RKO (cell line): ENCODE measurements around the gene ATG4B.
A peak's percentile ranks its signal among the peaks of the same experiment; 100 is the strongest.

Source experiments
- DNase-seq: peaks from one replicate; pipeline ENCODE4 v3.0.0-alpha.2; 2016; ENCODE audit warnings: low spot score

Gene ATG4B

DNA sequence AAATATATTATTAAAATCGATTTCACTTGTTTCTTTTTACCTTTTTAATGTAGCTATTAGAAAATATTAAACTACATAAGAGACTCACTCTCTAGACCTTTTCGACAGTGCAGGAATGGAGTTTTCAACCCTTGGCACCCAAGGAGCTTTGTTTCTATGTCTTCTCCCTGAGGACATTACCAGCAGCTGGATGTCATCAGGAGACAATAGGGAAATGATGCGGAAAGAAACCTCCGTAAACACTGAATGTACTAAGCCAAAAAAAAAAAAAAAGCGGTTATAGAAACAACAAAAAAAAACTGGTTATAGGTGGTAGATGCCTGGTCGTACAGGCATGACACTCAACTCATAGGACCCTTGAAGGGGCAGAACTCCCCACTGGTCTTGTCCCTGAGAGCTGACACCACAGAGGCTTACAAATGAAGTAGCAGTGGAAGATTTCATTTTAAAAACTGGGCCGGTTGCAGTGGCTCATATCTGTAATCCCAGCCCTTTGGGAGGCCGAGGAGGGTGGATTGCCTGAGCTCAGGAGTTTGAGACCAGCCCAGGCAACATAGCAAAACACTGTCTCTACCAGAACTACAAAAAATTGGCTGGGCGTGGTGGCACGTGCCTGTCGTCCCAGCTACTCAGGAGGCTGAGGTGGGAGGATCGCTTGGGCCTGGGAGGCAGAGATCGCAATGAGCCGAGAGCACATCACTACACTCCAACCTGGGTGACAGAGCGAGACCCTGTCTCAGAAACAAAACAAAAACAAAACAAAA, 24.3 kb upstream of the ATG4B start:
- no peak for DNase-seq

DNA sequence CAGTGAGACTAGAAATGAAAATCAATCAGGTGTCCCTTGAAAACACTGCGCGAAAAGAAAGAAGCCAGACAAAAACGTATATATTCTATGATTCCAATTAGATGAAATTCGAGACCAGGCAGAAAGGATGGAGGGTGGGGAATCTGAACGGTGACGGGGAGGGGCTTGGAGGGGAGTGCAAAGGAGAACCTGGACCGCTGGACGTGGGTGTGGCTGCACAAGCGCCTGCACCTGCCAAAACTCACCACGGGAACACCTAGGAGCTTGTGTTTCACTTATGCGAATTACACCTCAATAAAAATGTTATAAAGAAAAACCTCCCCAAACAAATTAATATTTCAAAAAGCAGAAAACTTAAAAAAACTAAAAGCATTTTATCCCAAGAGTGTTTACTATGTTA, 22.5 kb upstream of the ATG4B start:
- DNase-seq = no peak

DNA sequence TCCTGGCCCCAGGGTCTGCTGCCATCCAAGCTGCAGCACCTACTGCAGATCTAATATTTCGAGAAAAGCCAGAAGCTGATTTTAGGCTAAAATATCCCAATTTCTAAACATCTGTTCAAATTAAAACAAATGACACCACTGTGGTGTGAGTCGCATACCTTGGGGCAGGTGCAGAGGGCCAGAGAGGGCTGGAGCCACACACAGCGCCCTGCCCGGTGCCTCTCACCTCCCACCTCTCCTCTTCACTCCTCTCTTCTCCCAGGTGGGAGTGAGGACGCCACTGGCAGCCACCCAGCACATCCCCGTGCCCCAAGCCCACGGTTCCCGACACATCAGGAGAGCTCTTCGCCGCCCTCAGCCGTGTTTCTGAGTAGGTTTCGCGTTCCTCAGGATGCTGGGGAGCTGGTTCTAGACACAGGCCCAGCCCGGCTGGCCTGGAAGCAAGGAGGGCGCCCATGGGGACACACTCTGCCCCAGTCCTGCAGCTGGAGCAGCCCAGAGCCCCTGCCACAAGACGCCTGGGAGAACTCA, 21.9 kb upstream of the ATG4B start:
- DNase-seq = no peak

DNA sequence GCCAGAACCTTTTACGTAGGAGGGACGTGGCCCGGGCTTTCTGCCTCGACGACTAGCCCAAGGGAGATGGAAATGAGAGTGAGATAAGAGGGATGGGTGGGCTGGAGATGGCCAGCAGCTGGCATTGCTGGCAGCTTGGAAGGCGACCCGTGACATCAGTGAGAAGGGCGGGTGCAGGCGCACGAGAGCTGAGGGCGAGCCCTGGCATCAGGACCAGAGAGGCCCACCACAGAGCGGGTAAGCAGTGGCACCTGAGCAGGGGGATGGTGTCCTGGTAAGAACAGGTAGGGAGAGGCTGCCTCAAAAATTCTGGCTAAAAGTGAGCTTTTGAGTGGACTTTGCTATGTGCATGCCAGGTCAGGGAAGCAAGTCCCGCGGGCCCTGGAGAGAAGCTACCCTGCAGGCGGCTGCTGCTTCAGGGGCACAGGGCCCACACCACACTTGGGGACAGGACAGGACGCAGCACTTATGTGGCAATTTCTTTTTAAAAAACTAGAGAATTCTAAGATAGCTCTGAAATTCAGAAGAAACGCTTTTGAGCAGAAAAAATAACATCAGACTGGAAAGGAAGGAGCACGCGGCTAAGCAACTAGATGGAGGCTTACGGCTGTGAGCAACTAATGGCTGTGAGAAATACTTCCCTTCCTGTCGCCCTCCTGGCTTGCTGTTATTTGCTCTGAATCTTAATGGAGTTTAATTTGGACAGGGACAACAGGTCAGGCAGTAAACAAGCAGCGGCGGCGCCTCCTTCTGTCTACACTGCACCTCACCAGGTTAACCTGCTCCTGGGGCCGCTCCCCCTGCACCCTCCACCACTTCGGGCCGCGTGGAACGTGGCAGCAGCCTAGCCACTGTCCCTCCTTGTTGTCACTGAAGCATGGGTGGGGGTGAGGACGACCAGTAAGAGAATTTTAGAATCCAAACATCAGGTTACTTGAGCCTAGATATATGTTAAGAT, 21.0 kb upstream of the ATG4B start:
- DNase-seq = no peak

DNA sequence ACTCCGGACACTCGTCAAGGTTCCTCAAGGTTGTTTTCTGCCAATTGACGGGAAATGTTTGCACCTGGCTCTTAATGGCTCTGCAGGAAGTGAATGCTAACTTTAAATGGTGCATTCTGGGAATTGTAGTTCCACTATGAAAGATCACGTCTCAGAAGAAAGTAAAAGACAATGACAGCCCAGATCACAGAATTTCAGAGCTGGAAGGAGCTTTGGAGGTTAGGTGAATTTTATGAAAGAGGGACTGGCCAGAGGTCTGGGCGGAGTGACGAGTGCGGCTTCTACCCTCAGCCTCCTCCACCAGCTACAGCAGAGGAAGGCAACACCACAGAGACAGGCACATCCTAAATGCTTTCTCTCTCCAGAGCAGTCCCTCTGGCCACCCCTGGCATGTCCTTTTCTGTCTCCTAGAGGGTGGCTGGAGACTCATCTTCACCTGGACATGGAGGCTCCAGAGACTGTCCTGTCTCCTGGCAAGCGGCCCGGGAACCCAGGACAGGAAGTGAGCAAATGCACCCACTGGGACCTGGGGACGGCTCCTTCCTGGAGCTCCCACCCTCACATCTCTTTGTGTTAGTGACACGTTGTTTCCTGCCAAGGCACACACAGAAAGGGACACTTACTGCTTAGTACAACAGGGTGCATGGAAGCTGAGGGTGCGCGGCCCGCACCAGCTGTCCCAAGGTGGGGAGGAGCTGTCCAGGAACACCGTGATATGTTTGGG, 19.9 kb upstream of the ATG4B start:
- DNase-seq = no peak

DNA sequence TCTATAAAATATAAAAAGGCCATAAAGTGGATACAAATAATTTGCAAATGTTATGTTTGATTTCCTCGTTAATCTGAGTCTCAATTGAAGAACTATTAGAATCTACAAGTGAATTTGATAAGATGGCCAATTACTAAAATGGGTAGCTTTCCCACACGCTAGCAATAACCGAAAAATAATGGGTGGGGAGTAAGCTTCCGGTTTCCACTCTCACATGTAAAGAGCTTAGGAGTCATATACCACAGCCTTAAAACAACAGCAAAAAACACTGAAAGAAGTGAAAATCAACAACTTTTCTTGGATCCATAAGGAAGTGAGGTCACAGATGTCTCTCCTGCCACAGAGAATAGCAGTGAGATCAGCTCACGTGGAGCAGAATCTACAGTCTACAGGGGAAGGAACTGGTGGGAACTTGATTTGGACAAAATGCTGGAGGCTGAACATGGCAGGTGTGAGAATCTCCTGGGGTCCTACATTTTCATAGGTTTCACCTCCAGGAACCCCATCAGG, 19.1 kb upstream of the ATG4B start:
- no peak for DNase-seq

DNA sequence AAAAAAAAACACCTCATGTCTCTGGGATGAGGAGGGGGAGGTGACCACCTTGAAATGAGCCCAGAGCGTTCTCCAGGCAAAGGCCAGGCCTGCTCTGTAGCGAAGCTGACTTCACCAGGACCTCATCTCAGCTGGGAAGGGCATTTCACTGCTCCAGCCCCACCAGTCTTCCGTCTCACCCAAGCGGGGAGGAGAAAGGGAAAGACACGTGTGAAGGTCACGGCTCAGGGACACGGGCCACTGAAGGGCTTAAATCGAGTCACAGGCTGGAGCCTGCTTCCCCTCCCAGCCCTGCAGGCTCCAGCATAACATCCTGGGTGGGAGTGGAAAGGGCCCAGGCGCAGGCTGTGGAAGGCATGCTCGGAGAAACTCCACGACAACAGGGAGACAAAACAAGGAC, 18.7 kb upstream of the ATG4B start:
- DNase-seq = no peak

DNA sequence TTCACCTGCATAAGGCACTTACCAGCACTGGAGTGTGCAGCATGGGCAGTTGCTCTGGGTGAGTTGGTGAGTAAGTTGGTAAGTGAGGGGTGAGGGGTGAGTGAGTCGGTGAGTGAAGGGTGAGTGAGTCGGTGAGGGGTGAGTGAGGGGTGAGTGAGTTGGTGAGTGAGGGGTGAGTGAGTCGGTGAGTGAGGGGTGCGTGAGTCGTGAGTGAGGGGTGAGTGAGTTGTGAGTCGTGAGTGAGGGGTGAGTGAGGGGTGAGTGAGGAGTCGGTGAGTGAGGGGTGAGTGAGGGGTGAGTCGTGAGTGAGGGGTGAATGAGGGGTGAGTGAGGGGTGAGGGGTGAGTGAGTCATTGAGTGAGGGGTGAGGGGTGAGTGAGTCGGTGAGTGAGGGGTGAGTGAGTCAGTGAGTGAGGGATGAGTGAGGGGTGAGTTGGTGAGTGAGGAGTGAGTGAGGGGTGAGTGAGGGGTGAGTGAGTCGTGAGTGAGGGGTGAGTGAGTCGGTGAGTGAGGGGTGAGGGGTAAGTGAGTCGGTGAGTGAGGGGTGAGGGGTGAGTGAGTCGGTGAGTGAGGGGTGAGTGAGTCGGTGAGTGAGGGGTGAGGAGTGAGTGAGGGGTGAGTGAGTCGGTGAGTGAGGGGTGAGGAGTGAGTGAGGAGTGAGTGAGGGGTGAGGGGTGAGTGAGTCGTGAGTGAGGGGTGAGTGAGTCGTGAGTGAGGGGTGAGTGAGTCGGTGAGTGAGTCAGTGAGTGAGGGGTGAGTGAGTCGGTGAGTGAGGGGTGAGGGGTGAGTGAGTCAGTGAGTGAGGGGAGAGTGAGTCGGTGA, 17.7 kb upstream of the ATG4B start:
- no peak for DNase-seq

DNA sequence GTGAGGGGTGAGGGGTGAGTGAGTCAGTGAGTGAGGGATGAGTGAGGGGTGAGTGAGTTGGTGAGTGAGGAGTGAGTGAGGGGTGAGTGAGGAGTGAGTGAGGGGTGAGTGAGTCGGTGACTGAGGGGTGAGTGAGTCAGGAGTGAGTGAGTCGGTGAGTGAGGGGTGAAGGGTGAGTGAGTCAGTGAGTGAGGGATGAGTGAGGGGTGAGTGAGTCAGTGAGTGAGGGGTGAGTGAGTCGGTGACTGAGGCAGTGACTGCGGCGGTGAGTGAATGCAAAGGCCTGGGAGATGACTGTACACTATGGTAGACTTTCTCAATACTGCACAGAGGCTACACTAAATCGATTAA, 17.1 kb upstream of the ATG4B start:
- DNase-seq = peak; percentile 63

DNA sequence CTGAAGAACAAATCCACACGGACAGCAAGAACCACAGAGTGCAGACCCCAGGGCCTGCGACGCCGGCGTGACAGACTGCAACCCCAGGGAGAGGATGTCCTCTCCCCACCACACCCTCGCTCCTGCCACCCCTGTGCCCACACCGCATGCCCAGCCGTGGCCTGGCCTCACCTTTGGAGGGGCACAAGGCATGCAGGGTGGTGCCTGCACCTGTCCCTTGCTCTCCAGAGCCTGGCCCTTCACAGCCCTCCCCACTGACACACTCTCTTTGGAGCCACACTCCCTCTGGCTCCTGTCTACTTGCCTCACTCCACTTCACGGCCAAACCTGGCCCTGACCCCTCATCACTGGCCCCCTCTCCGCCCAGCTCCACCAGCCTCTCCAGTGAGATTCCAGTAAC, 9.8 kb upstream of the ATG4B start:
- DNase-seq = no peak

DNA sequence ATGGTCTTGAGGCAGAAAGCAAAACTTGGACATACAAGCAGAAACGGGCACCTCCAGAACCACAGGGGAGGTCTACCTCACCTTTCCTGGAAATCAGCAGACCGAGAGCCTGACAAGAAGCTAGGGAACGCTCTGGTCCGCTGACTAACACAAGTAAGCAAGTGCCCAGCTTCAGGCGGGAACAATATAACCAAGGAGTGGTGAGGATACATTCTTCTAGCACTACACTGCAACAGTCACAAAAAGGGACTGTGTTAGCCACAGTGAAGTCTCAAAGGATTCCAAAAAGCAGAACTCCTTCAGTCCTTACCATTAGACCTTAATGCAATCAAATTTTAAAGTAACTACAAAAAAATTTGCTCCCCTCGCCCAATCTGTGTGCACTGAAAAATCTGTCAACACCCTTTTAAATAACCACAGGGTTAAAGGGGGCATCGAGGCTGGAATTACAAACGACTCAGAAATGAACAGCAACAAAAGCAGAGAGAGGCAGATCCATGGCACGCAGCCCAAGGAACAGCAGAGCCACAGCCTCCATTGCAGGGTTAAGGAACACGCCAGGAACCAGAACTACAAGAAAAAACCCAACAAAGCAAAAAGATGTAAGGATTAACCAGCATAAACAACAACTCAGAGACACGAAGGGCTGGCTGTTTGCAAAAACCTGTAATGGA, 7.6 kb upstream of the ATG4B start:
- no peak for DNase-seq

DNA sequence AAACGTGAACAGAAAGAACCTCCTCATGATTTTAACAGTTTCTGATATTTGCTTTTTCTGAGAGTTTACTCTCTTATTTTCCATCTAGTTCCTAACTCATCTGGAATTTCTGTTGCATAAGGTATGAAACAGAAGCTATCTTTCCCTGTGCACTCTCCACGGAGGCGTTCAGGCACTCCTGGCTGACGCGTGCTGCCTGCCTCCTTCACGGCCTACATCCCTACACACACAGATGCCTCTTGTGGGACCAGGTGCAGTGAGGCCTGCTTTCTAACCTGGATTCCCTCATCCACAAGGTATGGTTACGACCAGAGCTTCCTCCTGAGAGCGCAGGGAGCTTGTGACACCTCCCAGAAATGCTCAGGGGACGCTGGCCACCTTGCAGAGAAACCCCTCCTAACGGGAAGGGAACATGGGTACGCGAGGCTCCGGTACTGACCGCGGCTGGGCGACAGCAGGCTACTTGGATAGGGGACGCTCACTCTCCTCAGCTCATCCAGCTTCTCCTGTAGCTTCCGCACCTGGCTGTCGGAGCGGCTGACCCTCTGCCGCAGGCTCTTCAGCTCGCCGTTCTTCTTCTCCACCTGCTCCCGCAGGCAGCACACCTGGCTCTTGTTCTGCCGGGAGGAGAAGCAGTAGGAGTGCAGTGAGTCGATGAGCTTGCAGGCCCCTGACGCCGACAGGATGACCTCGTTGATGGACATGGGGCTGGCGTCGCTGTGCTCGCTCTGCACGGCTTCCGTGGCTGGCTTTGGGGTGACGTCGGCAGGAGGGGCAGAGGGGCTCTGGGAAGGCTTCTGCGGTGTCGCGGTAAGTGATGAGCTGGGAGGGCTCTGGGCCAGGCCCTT, 4.8 kb upstream of the ATG4B start:
- DNase-seq = no peak

DNA sequence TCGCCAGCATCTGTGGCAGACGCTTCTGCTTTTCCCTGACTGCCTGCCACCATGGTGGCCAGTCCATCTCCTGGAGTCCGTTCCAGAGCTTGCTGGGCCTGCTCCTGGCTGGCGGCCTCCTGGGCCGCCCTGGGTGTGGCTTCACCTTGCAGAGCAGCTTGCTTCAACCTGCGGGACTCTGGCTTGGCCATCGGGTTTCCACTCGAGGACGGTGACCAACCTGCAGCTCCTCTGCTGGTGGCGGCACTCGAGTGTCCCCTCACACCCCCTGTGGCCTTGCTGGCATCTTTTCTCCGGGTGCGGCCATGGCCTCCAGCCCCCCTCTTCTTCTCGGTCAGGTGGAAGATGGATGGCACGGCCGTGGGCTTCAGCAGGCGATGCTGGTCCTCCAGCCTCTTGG, 3.9 kb upstream of the ATG4B start:
- DNase-seq = no peak

DNA sequence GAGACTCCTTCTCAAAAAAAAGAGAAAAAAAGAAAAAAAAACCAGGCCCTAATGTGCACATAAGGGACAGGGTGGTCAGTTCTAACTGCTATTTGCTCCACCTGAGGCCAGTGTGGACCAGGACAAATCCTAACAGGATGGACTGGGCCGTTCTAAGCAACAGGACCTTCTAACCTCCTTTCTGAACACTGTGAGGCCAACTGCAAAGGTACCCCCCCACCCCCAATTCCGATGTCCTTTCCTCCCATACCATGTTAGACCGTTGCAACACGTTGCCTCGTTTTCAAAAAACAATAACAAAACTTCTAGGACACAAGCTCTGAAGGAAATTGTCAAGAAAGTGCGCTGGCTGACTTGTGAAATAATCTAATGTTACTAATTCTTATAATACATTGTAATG, 1.7 kb upstream of the ATG4B start:
- DNase-seq = peak; percentile 34

DNA sequence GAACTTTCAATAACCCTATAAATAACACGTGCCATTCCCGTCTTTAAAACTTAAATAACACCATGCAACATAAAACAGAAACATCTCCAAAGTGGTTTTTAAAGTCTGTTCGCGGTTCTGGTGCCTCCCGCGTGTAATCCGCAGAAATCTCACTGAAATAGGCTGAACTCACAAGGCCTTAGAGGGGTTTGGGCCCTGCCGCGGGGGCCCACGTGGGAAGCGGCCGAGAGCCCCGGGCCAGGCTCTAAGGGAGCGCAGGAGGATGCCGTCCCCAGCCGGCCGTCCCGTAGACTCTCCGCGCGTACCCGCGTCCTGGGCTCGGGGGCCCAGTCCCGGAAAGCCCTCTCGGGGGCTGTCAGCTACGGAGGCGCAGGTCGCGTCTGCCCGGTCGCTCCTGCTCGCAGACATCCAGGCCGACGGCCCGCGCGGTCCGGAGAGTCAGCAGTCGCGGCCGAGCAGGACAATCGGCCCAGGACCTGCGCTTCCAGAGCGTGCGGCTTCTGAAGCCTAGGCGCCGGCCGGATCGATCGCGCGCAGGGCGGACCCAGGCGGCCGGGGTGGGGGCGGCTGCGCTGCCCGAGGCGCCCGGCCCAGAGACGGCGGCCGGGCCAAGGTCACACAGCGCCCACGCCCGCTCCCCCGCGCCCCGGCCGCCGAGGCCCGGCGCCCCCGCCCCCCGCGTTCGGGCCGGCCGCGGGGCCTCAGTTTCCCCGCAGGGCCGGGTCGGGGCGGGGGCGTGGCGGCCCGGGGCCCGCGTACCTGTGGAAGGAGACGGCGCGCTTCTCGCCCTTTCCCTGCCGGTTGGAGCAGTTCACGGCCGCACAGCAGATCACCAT, 1.1 kb upstream of the ATG4B start:
- DNase-seq = peak; percentile 35

DNA sequence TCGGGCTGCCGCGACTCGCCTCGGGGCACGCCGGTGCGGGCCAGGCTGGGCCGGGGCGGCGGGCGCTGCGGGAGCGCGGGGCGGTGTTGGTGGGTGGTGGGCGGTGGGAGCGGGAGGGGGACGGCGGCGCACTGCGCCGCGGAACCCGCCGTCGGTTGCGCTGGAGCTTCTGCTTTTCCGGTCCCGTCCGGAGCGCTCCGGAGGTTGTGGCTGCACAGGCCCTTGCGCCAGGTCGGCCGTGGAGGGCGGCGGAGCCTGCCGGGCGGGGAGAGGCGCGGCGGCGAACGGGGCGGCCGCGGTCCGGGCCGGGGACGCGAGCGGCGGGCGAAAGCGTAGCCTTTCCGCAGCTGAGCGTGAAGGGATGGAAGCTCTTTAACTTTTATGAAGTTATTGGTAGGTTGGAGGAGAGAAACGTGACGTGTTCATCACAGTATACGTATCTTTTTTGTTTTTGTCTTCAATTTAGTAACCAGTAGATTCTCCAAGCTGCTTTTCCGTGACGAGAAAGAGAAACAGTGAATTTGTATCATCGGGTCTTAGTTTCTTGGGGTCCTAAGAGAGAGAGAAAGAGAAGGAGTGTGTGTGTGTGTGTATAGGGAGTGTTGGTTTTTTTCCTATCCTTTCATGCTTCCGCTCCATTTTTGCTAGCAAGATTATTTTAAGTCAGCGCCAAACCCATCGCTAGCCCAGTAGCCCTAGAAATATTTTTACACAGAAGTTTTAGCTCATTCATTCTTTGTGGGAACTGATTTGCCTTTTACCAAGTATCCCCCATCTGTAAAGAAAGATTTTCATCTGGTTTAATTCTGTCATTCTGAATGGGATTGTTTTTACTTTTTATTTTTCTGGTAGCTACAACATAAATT, 535 bp downstream of the ATG4B start:
- DNase-seq = peak; percentile 26

DNA sequence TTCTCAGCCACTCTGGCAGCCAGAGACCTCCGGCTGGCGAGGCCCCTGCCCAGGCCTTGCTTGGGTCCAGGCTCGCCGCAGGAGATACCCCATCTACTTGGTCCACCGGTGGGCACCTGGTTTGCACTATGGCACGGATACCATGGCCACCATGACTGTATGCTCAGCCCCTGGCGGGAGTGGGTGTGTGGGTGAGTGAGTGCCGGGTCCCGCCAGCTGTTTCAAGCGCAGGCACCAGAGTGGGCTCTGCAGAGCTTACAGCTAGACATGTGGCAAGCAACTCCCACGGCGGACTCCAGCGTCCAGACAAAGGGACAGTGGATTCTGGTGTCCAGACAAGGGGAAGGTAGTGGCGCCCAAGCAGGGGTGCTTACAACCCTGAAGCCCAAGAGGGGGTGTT, 1.4 kb downstream of the ATG4B start:
- no peak for DNase-seq

DNA sequence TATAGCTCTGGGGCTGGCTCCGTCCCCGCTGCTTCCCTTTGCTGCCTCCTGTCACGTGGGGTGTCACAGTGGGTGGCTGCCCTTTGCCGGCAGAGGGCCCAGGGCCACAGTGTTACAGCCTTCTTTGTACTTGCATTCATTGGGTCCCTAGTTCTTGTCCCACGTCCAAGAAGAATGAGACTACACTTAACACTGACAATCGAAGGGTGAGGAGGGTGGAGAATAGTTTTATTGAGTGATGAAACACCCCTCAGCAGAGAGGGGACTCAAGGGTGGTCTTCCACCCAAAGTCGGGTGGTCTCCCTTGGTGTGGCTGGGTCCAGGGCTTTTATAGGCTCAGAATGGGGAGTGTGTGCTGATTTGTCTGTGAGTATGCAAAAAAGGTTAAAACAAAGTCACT, 1.9 kb downstream of the ATG4B start:
- peak; percentile 13 for DNase-seq
